PFSK-1 (cell line): ENCODE data around the gene GMIP.

ENCODE experiments used
- POLR2AphosphoS5 ChIP-seq: IDR thresholded peaks from 2 replicates; pipeline ENCODE4 v1.6.1; 2012; ENCODE audit warnings: low read depth, mild to moderate bottlenecking, control low read depth, low read length, moderate library complexity
- REST ChIP-seq, 2 experiments: IDR thresholded peaks; 2 replicates each; pipeline versions ENCODE4 v1.6.1 to v1.8.0; 2011 to 2012; ENCODE audit warnings: low read depth in 2 of 2, low read length in 2 of 2, control low read depth in 1 of 2, inconsistent platforms in 1 of 2, mild to moderate bottlenecking in 1 of 2, moderate library complexity in 1 of 2; ENCODE audit not compliant: insufficient read depth in 1 of 2
- TAF1 ChIP-seq: IDR thresholded peaks from 2 replicates; pipeline ENCODE4 v1.6.1; 2012; ENCODE audit warnings: low read length, control low read depth, borderline replicate concordance; ENCODE audit not compliant: insufficient read depth

GRCh38 chr19:19661141-19661674 is 17.8 kb upstream of the GMIP start:
- TF ChIP-seq POLR2AphosphoS5 (no peak), TAF1 (no peak), REST (IDR thresholded peaks at IDR 0.05; ENCODE audit: insufficient read depth in 1 of 2, low read depth in 2 of 2, low read length in 2 of 2) (no peak)
